Ovary (tissue), 3 donors: ENCODE measurements around the gene RPS6KL1.

Experiments used
- EP300 ChIP-seq: sonication (generic); formaldehyde crosslinking; IDR thresholded peaks from one replicate; pipeline ENCODE4 v1.6.1; 2017; ENCODE audit warnings: antibody characterized with exemption
- POLR2A ChIP-seq: fragments of 450-650 bp; IDR thresholded peaks from one replicate; pipeline ENCODE4 v1.6.1; 2017; ENCODE audit warnings: antibody characterized with exemption, mild to moderate bottlenecking, moderate library complexity
- TF ChIP-seq, protein P1 (sequence below), 3 donors: fragments of 450-650 bp in 2 of 3; fragments of 200-600 bp in 1 of 3; IDR thresholded peaks; one replicate each; pipeline versions ENCODE4 v1.5.1 to v1.8.0; 2016 to 2022; ENCODE audit warnings: antibody characterized with exemption in 3 of 3, mild to moderate bottlenecking in 1 of 3
- donor health status: DM: no; HTN: no; CAD: no.

DNA sequence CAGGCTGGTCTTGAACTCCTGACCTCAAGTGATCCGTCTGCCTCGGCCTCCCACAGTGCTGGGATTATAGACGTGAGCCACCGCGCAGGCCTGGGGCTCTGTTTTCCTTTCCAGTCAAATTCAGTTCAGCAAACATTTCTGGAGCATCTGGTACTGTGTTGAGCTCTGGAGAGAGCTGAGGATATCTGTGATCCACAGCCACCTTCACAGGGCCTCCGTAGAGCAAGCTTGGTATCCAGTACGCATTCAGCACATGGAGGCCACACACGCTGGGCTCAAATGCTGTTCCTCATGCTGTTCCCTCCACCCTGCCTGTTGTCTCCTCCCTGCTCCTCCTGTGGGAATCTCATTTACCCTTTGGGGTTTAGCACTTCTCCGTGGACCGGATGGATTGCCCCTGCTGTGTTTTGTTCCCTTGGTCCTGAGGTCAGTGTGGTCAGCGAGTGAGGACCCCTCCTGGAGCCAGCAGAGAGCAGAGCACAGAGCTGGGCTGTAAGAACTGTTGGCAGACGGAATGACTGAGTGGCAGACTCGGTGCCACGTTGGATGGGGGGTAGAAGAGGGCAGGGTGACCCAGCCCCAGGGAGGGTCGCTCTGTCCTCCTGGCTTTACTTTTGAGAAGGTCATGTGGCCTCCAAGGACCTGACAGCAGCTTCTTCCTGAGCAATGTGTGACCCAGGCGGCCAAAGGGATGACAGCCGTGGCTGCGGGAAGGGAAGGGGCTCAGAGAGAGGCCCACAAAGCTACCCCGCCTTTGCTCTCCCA, 891 bp downstream of the RPS6KL1 start:
- TF ChIP-seq, protein P1, sequence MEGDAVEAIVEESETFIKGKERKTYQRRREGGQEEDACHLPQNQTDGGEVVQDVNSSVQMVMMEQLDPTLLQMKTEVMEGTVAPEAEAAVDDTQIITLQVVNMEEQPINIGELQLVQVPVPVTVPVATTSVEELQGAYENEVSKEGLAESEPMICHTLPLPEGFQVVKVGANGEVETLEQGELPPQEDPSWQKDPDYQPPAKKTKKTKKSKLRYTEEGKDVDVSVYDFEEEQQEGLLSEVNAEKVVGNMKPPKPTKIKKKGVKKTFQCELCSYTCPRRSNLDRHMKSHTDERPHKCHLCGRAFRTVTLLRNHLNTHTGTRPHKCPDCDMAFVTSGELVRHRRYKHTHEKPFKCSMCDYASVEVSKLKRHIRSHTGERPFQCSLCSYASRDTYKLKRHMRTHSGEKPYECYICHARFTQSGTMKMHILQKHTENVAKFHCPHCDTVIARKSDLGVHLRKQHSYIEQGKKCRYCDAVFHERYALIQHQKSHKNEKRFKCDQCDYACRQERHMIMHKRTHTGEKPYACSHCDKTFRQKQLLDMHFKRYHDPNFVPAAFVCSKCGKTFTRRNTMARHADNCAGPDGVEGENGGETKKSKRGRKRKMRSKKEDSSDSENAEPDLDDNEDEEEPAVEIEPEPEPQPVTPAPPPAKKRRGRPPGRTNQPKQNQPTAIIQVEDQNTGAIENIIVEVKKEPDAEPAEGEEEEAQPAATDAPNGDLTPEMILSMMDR (IDR thresholded peaks at IDR 0.05), result no peak
- TF ChIP-seq POLR2A, result no peak
- no peak for TF ChIP-seq EP300
